GM12892 (cell line): ENCODE measurements around the gene MLLT1.

ENCODE experiments used
- POLR2A ChIP-seq: IDR thresholded peaks from 2 replicates; pipeline ENCODE4 v1.6.1; 2011; ENCODE audit warnings: low read depth, low read length, control low read depth
- POLR2AphosphoS5 ChIP-seq: IDR thresholded peaks from 2 replicates; pipeline ENCODE4 v1.6.1; 2011; ENCODE audit warnings: low read depth, low read length, control low read depth
- TAF1 ChIP-seq: IDR thresholded peaks from 2 replicates; pipeline ENCODE4 v1.6.1; 2011; ENCODE audit warnings: low read depth, mild to moderate bottlenecking, control low read depth, low read length, borderline replicate concordance

DNA sequence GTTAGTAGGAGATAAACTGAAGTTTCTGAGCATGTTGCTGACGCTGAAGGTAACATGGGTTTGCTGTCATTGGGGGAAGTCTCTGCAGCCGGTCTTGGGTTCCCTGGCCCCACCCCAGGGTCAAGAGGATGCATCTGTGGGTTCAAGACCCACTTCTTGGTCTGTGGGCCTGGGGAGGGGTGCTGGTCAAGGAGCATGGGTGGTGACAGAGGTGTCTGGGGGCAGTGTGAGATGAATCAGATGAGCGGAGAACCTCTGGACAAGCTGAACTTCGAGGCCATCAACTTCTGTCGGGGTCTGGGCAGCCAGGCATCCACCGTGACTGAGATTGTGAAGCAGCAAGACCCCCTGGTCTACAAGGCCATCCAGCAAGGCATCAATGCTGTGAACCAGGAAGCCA, 92.4 kb downstream of the MLLT1 start:
- TF ChIP-seq POLR2A (no peak), POLR2AphosphoS5 (no peak), TAF1 (no peak)
